Panc1 (cell line): ENCODE data around the gene SGK1. TPM values are rescaled to one million over a fixed set of nuclear protein-coding genes. Genes with fewer than 3 reads are reported as not detected.

Experiments used
- ATAC-seq: fragments of 200-7000 bp; cut with Tn5 transposase; 2 replicates; pipeline ENCODE4 v1.9.1; 2020; ENCODE audit warnings: mild to moderate bottlenecking, moderate library complexity
- BruUV-seq: library from RNA; stranded (reverse); fragments of 400-500 nt; replicated peaks from 2 replicates; lab custom pipeline; 2021; lab: Mats Ljungman, UMichigan
- CTCF ChIA-PET: fragments of 300-600 bp; sonication (Branson Sonifier 250); formaldehyde crosslinking; loops from one replicate; lab custom pipeline; 2022; ENCODE audit warnings: antibody characterized with exemption; lab: Charles Lee
- POLR2A ChIA-PET: fragments of 300-600 bp; sonication (Branson Sonifier 250); formaldehyde crosslinking; loops from one replicate; lab custom pipeline; 2022; ENCODE audit warnings: antibody characterized with exemption; lab: Charles Lee
- DNase-seq: peaks from one replicate; pipeline ENCODE4 v3.0.0-alpha.2; 2010; ENCODE audit warnings: low read depth, low spot score
- H3K27ac ChIP-seq: 2 replicates; pipeline ENCODE4 v1.5.1; 2011; ENCODE audit warnings: mild to moderate bottlenecking, low read length, inconsistent platforms
- H3K27me3 ChIP-seq: fragments of 200-500 bp; sonication (Bioruptor generic); 2 replicates; pipeline ENCODE4 v1.6.0; 2014; ENCODE audit warnings: low read length, inconsistent platforms; ENCODE audit not compliant: control insufficient read depth, insufficient read depth
- H3K36me3 ChIP-seq: fragments of 200-500 bp; sonication (Bioruptor generic); 2 replicates; pipeline ENCODE4 v1.5.1; 2014; ENCODE audit warnings: inconsistent platforms, mild to moderate bottlenecking, low read length, moderate library complexity; ENCODE audit not compliant: control insufficient read depth, insufficient read depth
- H3K4me1 ChIP-seq: 2 replicates; pipeline ENCODE4 v1.5.1; 2011; ENCODE audit warnings: inconsistent platforms, mild to moderate bottlenecking, low read length, moderate library complexity; ENCODE audit not compliant: control insufficient read depth, insufficient read depth
- H3K4me3 ChIP-seq, 2 experiments: 2 replicates each; pipeline ENCODE4 v1.5.1; 2011 to 2012; ENCODE audit warnings: low read depth in 2 of 2, low read length in 2 of 2, mild to moderate bottlenecking in 2 of 2, inconsistent platforms in 1 of 2, moderate library complexity in 1 of 2
- H3K9me3 ChIP-seq: fragments of 200-500 bp; sonication (Bioruptor generic); 2 replicates; pipeline ENCODE4 v1.5.1; 2014; ENCODE audit warnings: low read depth, mild to moderate bottlenecking, inconsistent platforms, low read length, moderate library complexity; ENCODE audit not compliant: control insufficient read depth, insufficient read depth
- POLR2AphosphoS5 ChIP-seq: IDR thresholded peaks from 2 replicates; pipeline ENCODE4 v1.6.1; 2012; ENCODE audit warnings: mild to moderate bottlenecking, low read depth, low read length, moderate library complexity
- SIN3A ChIP-seq: IDR thresholded peaks from 2 replicates; pipeline ENCODE4 v1.6.1; 2012; ENCODE audit warnings: low read depth, mild to moderate bottlenecking, low read length, moderate library complexity, borderline replicate concordance; ENCODE audit not compliant: insufficient read depth
- TCF7L2 ChIP-seq: IDR thresholded peaks from 2 replicates; pipeline ENCODE4 v1.6.1; 2011; ENCODE audit warnings: mild to moderate bottlenecking, low read depth, low read length, inconsistent platforms
- in situ Hi-C: cut with HindIII; loops from 2 replicates; pipeline ENCODE4 v1.10.0; 2016; ENCODE audit warnings: low sequenced_read_pairs, low pct_unique_long_range_greater_than_20kb
- intact Hi-C: fragments of 100-400 bp; cut with micrococcal nuclease; formaldehyde crosslinking; loops from one replicate; pipeline ENCODE4 v1.10.0; 2022; ENCODE audit not compliant: unreplicated experiment
- total RNA-seq: library from RNA; stranded (reverse); gene quantifications from one replicate; pipeline ENCODE4 v1.2.1, GENCODE V29; 2021; ENCODE audit not compliant: unreplicated experiment
- TF ChIP-seq, protein P1 (sequence below), 2 experiments: IDR thresholded peaks; 2 replicates each; pipeline ENCODE4 v1.6.1; 2011 to 2012; ENCODE audit warnings: low read depth in 2 of 2, control low read depth in 1 of 2, low read length in 1 of 2, mild to moderate bottlenecking in 1 of 2, moderate library complexity in 1 of 2; ENCODE audit not compliant: insufficient read depth in 1 of 2
- TF ChIP-seq, protein P2 (sequence below): fragments of 450-650 bp; IDR thresholded peaks from 2 replicates; pipeline ENCODE4 v1.5.1; 2017; ENCODE audit warnings: mild to moderate bottlenecking

The SGK1 gene
- total RNA-seq, 1 experiment from 2014 or later, result 7.5 TPM

DNA sequence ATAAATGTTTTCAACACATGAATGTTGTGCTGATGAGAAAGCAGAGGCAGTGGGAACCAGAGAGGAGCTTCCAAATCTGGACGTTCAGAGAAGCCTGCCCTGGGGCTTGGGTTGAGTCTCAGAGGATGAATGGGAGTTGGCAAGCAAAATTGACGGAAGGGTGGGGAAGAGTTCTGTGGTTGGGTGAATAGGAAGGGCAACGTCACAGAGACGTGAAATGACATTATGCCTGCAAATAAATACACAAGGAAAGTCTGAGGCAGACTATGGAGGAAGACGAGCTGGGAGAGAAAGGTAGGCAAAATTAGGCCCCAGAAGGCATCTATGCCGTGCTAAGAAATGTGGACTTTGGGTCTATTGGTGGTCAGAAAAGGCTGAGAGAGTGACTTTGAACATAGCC, 25.2 kb upstream of the SGK1 start:
- TF ChIP-seq, protein P1, sequence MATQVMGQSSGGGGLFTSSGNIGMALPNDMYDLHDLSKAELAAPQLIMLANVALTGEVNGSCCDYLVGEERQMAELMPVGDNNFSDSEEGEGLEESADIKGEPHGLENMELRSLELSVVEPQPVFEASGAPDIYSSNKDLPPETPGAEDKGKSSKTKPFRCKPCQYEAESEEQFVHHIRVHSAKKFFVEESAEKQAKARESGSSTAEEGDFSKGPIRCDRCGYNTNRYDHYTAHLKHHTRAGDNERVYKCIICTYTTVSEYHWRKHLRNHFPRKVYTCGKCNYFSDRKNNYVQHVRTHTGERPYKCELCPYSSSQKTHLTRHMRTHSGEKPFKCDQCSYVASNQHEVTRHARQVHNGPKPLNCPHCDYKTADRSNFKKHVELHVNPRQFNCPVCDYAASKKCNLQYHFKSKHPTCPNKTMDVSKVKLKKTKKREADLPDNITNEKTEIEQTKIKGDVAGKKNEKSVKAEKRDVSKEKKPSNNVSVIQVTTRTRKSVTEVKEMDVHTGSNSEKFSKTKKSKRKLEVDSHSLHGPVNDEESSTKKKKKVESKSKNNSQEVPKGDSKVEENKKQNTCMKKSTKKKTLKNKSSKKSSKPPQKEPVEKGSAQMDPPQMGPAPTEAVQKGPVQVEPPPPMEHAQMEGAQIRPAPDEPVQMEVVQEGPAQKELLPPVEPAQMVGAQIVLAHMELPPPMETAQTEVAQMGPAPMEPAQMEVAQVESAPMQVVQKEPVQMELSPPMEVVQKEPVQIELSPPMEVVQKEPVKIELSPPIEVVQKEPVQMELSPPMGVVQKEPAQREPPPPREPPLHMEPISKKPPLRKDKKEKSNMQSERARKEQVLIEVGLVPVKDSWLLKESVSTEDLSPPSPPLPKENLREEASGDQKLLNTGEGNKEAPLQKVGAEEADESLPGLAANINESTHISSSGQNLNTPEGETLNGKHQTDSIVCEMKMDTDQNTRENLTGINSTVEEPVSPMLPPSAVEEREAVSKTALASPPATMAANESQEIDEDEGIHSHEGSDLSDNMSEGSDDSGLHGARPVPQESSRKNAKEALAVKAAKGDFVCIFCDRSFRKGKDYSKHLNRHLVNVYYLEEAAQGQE (IDR thresholded peaks at IDR 0.05; ENCODE audit: insufficient read depth in 1 of 2, low read depth in 2 of 2, low read length in 1 of 2), result no peak
- TF ChIP-seq POLR2AphosphoS5, result no peak
- no peak for TF ChIP-seq SIN3A
- no peak for TF ChIP-seq TCF7L2
- TF ChIP-seq, protein P2, sequence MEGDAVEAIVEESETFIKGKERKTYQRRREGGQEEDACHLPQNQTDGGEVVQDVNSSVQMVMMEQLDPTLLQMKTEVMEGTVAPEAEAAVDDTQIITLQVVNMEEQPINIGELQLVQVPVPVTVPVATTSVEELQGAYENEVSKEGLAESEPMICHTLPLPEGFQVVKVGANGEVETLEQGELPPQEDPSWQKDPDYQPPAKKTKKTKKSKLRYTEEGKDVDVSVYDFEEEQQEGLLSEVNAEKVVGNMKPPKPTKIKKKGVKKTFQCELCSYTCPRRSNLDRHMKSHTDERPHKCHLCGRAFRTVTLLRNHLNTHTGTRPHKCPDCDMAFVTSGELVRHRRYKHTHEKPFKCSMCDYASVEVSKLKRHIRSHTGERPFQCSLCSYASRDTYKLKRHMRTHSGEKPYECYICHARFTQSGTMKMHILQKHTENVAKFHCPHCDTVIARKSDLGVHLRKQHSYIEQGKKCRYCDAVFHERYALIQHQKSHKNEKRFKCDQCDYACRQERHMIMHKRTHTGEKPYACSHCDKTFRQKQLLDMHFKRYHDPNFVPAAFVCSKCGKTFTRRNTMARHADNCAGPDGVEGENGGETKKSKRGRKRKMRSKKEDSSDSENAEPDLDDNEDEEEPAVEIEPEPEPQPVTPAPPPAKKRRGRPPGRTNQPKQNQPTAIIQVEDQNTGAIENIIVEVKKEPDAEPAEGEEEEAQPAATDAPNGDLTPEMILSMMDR, result no peak
- in situ Hi-C loops (no loop called here), intact Hi-C loops (no loop called here)
- no peaks in the 10 kb centered on the region for H3K9me3 ChIP-seq
- no peaks in the 10 kb centered on the region for H3K36me3 ChIP-seq
- DNase-seq (no peak), ATAC-seq (no peak)
- H3K27ac ChIP-seq, result no peak overlapping the region
- no TSS peak for BruUV-seq
- ChIA-PET POLR2A (no interaction called here), CTCF (no interaction called here)
- H3K27me3 ChIP-seq, result no peaks in the 10 kb centered on the region
- H3K4me3 ChIP-seq, result no peak overlapping the region
- H3K4me1 ChIP-seq, result no peaks in the 10 kb centered on the region

DNA sequence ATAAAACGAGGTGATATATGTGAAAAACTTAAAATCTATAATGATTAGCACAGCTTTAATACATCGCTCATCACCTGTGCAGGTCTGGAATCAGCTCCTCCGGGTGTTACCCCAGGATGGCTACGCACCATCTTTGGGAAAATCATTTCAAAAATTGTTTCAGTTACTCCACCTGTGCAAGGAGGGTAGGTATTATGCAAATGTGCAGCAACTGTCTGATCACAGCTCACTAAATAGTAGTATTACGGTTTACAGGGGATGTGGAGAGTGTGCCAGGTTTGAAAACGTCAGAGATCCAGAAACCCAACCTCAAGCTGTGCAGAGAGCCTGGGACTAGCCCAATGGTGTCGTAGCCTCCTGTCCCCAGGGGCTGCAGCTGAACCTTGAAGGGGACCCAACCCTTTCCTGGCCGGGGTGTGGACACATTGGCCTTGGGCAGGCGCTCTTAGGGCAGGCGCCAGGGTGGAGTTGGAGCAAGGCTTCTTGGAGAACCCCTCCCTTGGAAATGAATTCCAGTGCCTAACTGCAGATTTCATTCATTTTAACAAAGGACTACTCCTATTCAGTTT, 24.2 kb upstream of the SGK1 start:
- no peaks in the 10 kb centered on the region for H3K9me3 ChIP-seq
- intact Hi-C loops (no loop called here), in situ Hi-C loops (no loop called here)
- no peak overlapping the region for H3K27ac ChIP-seq
- no peak overlapping the region for H3K4me3 ChIP-seq
- ATAC-seq, result no peak
- ChIA-PET CTCF (interaction anchor here (0.8 kb wide), 1 partner anchor 132 kb away, joined by 3 read pairs; no protein-coding TSS in a partner anchor), POLR2A (no interaction called here)
- H3K4me1 ChIP-seq, result no peaks in the 10 kb centered on the region
- no TSS peak for BruUV-seq
- H3K36me3 ChIP-seq, result no peaks in the 10 kb centered on the region
- no peak for TF ChIP-seq TCF7L2
- no peak for DNase-seq
- H3K27me3 ChIP-seq, result no peaks in the 10 kb centered on the region

DNA sequence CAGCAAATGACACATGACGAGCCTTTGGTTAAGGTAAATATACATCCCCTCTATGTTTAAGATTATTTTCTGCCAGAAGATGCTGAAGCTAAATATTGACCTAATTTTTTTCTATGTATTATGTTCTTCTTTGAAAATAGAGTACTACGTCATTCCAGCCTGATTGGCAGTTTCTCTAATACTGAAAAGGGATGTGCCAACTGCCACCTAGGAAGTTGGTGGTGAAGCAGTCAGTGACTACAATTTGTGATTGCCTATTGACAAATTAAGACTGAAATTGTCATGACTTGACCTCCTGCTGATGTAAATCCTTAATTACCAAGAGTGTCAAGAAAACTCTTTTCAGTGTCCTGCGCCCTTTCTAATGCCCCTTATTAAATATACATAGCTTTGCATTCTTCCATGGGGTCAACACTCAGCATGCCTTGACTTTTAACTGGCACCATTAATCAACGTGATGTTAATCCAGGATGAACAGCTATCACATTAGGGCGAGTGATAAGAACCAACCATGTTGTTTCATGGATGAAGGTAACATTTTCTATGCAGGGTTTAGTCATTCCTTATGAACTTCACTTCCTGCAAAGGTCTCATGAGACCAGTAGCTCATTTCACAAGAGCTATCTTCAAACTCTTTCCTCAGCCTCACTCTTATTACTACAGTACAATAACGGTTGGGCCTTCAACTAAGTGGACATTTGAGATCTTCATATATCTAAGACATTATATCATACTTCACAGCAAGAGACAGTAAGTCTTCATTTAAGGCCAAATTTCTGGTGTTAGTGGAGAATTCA, 22.5 kb upstream of the SGK1 start:
- BruUV-seq, result no TSS peak

More for the DNA sequence above, 22.5 kb upstream of the SGK1 start:
- POLR2A ChIA-PET, result interaction anchor here (0.6 kb wide), 1 partner anchor 139 kb away, joined by 7 read pairs; no protein-coding TSS in a partner anchor
- in situ Hi-C loops, result no loop called here
- CTCF ChIA-PET, result no interaction called here
- no peak overlapping the region for H3K4me3 ChIP-seq
- H3K27me3 ChIP-seq, result no peaks in the 10 kb centered on the region
- no peak for TF ChIP-seq POLR2AphosphoS5
- no peak for TF ChIP-seq SIN3A
- TF ChIP-seq, protein P2, result no peak
- TF ChIP-seq, protein P1 (IDR thresholded peaks at IDR 0.05; ENCODE audit: insufficient read depth in 1 of 2, low read depth in 2 of 2, low read length in 1 of 2), result no peak
- TF ChIP-seq TCF7L2, result no peak
- DNase-seq (no peak), ATAC-seq (no peak)
- H3K27ac ChIP-seq, result no peak overlapping the region
- intact Hi-C loops, result no loop called here
- H3K4me1 ChIP-seq, result no peaks in the 10 kb centered on the region
- H3K9me3 ChIP-seq, result no peaks in the 10 kb centered on the region
- no peaks in the 10 kb centered on the region for H3K36me3 ChIP-seq
